Subcutaneous abdominal adipose tissue (tissue), 5 donors: ENCODE data around the gene CAPZB.
"Not testable (repeated sequence)": the region's sequence is repeated elsewhere in the genome, so short reads cannot be mapped to it uniquely, and the experiment has no call there.

Experiments
- H3K27ac ChIP-seq: one replicate; pipeline ENCODE4 v1.7.0; 2013; ENCODE audit warnings: low read depth, mild to moderate bottlenecking, inconsistent platforms, low read length, moderate library complexity
- H3K27me3 ChIP-seq, 5 donors: one replicate each; pipeline ENCODE4 v1.7.0; 2013; ENCODE audit warnings: low read length in 5 of 5, inconsistent platforms in 1 of 5; ENCODE audit not compliant: control insufficient read depth in 5 of 5, insufficient read depth in 4 of 5
- H3K36me3 ChIP-seq, 5 donors: one replicate each; pipeline ENCODE4 v1.7.0; 2013; ENCODE audit warnings: low read length in 5 of 5; ENCODE audit not compliant: control insufficient read depth in 5 of 5, insufficient read depth in 5 of 5
- H3K4me1 ChIP-seq, 5 donors: one replicate each; pipeline ENCODE4 v1.7.0; 2013; ENCODE audit warnings: low read length in 5 of 5, mild to moderate bottlenecking in 3 of 5, moderate library complexity in 1 of 5; ENCODE audit not compliant: control insufficient read depth in 5 of 5, insufficient read depth in 5 of 5
- H3K4me3 ChIP-seq, 5 donors: one replicate each; pipeline ENCODE4 v1.7.0; 2013; ENCODE audit warnings: low read length in 5 of 5, low read depth in 1 of 5
- H3K9ac ChIP-seq, 5 donors: one replicate each; pipeline ENCODE4 v1.7.0; 2013; ENCODE audit warnings: low read length in 5 of 5, mild to moderate bottlenecking in 4 of 5, moderate library complexity in 3 of 5
- H3K9me3 ChIP-seq, 5 donors: one replicate each; pipeline ENCODE4 v1.7.0; 2013; ENCODE audit warnings: low read length in 5 of 5; ENCODE audit not compliant: control insufficient read depth in 5 of 5
- donor health status: healthy.
- donor health status: healthy.
- donor health status: healthy.
- donor health status: healthy.
- donor health status: healthy.

CAPZB gene

GRCh38 chr1:19304081-19304480 lies 181.3 kb downstream of the CAPZB start:
- peaks cover 4 to 64% (median 61%) of the 10 kb centered on the region in 5 donors for H3K36me3 ChIP-seq
- not testable (repeated sequence) for H3K27ac ChIP-seq, H3K27me3 ChIP-seq, H3K9ac ChIP-seq, H3K4me1 ChIP-seq, H3K4me3 ChIP-seq, H3K9me3 ChIP-seq

GRCh38 chr1:19300211-19300610 lies 185.1 kb downstream of the CAPZB start:
- H3K36me3 ChIP-seq, result peaks cover 0 to 33% (median 28%) of the 10 kb centered on the region in 5 donors
- no peaks in the 10 kb centered on the region for H3K4me1 ChIP-seq
- no peaks in the 10 kb centered on the region for H3K27me3 ChIP-seq
- H3K27ac ChIP-seq, result no peak overlapping the region
- H3K9me3 ChIP-seq, result peaks cover 0 to 3% (median 2%) of the 10 kb centered on the region in 5 donors
- no peak overlapping the region for H3K4me3 ChIP-seq
- H3K9ac ChIP-seq, result no peak overlapping the region

- peaks cover 0 to 13% (median 12%) of the 10 kb centered on the region in 5 donors for H3K9me3 ChIP-seq
- peak overlapping the region in 2 of 5 donors; percentile 4 to 11 for H3K4me3 ChIP-seq
- H3K9ac ChIP-seq, result no peak overlapping the region
- no peak overlapping the region for H3K27ac ChIP-seq
- no peaks in the 10 kb centered on the region for H3K27me3 ChIP-seq
- H3K4me1 ChIP-seq, result no peaks in the 10 kb centered on the region
- H3K36me3 ChIP-seq, result peaks cover 0 to 3% (median 0%) of the 10 kb centered on the region in 5 donors
Observed at GRCh38 chr1:19294638-19295037, 190.7 kb downstream of the CAPZB start.

GRCh38 chr1:19289244-19289643 lies 196.1 kb downstream of the CAPZB start:
- Histone ChIP-seq H3K27me3 (no peaks in the 10 kb centered on the region), H3K4me1 (peaks cover 0 to 13% (median 10%) of the 10 kb centered on the region in 5 donors), H3K9me3 (peaks cover 0 to 2% (median under 1%) of the 10 kb centered on the region in 5 donors), H3K27ac (no peak overlapping the region), H3K9ac (peak overlapping the region in 2 of 5 donors; percentile 41 to 68), H3K4me3 (peak overlapping the region; percentile 63 to 72 (median 68)), H3K36me3 (peaks cover 0 to 3% (median 0%) of the 10 kb centered on the region in 5 donors)
